Nephron progenitor cell (in vitro differentiated cells): ENCODE data around the gene MED28.

Experiments used
- DNase-seq: peaks from one replicate; pipeline ENCODE4 v3.0.0; 2021
- H3K27ac Mint-ChIP-seq: 2 replicates; pipeline ENCODE4 v1.8.0; 2021; ENCODE audit warnings: mild to moderate bottlenecking, moderate library complexity, mixed read lengths
- H3K27me3 Mint-ChIP-seq: 2 replicates; pipeline ENCODE4 v1.8.0; 2021; ENCODE audit warnings: mild to moderate bottlenecking, low read depth, mixed read lengths; ENCODE audit not compliant: poor library complexity
- H3K36me3 Mint-ChIP-seq: 2 replicates; pipeline ENCODE4 v1.8.0; 2021; ENCODE audit warnings: low read depth, mixed read lengths
- H3K4me1 Mint-ChIP-seq: 2 replicates; pipeline ENCODE4 v1.8.0; 2021; ENCODE audit warnings: mixed read lengths
- H3K4me3 Mint-ChIP-seq: 2 replicates; pipeline ENCODE4 v1.8.0; 2021; ENCODE audit warnings: mild to moderate bottlenecking, moderate library complexity, mixed read lengths
- H3K9me3 Mint-ChIP-seq: 2 replicates; pipeline ENCODE4 v1.8.0; 2021; ENCODE audit warnings: mild to moderate bottlenecking, moderate library complexity, mixed read lengths
- TF ChIP-seq, protein P1 (sequence below): fragments of 200-600 bp; sonication (generic); IDR thresholded peaks from 2 replicates; pipeline ENCODE4 v1.5.0; 2021; ENCODE audit warnings: antibody characterized with exemption

Gene MED28

GRCh38 chr4:17623451-17624001 lies 9.1 kb downstream of the MED28 start:
- Mint-ChIP-seq H3K9me3 (no peaks in the 10 kb centered on the region), H3K27me3 (no peaks in the 10 kb centered on the region), H3K4me3 (no peak overlapping the region), H3K27ac (no peak overlapping the region), H3K4me1 (no peaks in the 10 kb centered on the region), H3K36me3 (peaks cover 75% of the 10 kb centered on the region)
- DNase-seq, result no peak
- TF ChIP-seq, protein P1, sequence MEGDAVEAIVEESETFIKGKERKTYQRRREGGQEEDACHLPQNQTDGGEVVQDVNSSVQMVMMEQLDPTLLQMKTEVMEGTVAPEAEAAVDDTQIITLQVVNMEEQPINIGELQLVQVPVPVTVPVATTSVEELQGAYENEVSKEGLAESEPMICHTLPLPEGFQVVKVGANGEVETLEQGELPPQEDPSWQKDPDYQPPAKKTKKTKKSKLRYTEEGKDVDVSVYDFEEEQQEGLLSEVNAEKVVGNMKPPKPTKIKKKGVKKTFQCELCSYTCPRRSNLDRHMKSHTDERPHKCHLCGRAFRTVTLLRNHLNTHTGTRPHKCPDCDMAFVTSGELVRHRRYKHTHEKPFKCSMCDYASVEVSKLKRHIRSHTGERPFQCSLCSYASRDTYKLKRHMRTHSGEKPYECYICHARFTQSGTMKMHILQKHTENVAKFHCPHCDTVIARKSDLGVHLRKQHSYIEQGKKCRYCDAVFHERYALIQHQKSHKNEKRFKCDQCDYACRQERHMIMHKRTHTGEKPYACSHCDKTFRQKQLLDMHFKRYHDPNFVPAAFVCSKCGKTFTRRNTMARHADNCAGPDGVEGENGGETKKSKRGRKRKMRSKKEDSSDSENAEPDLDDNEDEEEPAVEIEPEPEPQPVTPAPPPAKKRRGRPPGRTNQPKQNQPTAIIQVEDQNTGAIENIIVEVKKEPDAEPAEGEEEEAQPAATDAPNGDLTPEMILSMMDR, result no peak

DNA sequence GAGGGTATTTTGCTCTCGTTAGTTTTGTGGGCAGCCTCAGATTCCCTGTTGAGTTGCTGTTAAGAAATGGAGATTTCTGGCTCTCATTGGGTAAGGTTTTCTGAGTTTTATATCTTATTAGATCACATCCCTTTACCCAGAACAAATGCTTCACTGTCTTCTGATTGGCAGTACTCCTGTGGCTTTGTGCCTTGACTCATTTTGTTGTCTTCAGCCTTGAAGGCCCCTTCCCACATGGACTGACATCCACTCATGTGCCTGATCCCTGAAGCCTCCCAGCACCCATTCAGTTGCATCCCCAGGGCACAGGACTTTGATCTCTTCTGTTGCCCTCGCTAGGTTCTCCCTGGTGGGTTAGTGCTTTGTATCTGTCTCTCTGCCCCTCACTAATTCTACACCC lies 10.4 kb downstream of the MED28 start:
- no peak for DNase-seq
- Mint-ChIP-seq H3K9me3 (no peaks in the 10 kb centered on the region), H3K36me3 (peaks cover 70% of the 10 kb centered on the region), H3K27ac (no peak overlapping the region), H3K4me3 (no peak overlapping the region), H3K27me3 (peaks cover 2% of the 10 kb centered on the region), H3K4me1 (no peaks in the 10 kb centered on the region)
- TF ChIP-seq, protein P1, result no peak

DNA sequence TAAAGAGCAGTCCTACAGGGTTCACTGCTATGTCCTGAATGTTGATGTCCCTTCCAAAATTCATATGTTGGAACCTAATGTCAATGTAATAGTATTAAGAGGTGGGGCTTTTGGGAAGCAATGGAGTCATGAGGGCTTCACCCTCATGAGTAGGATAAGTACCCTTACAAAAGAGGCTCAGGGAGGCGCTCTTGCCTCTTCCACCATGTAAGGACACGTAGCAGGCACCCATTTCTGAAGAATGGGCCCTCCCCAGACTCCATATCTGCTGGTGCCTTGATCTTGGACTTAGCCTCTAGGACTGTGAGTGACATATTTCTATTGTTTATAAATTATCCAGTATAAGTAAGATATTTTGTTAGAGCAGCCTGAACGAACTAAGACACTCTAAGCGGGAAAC lies 15.8 kb downstream of the MED28 start:
- Mint-ChIP-seq H3K36me3 (peaks cover 73% of the 10 kb centered on the region), H3K4me3 (no peak overlapping the region), H3K27me3 (peaks cover 2% of the 10 kb centered on the region), H3K27ac (no peak overlapping the region), H3K9me3 (no peaks in the 10 kb centered on the region), H3K4me1 (no peaks in the 10 kb centered on the region)
- DNase-seq, result no peak
- TF ChIP-seq, protein P1, result no peak

DNA sequence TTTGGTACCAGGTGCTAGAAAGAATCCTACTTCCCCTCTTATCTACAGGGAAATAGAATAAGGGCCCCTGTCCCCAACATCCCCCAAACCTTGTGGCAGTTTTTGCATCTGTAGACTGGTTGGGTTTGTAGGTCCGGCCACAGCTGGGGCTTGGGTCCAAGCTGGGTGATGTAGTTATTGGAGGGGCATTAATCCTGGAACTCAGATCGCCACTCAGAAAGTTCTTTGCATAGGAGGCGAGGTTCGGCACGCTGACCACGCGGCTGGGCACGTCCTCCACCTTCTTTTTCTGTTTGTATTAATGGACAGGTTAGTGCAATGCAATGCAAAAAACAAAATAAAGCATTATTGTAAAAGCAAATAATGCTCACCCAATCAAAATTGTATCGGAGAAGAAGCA lies 19.2 kb downstream of the MED28 start:
- no peak overlapping the region for H3K4me3 Mint-ChIP-seq

GRCh38 chr4:17635056-17635455 lies 20.6 kb downstream of the MED28 start:
- Mint-ChIP-seq H3K27me3 (no peaks in the 10 kb centered on the region), H3K36me3 (peaks cover 45% of the 10 kb centered on the region), H3K4me3 (no peak overlapping the region), H3K4me1 (no peaks in the 10 kb centered on the region), H3K9me3 (no peaks in the 10 kb centered on the region), H3K27ac (no peak overlapping the region)
- TF ChIP-seq, protein P1, result no peak
- no peak for DNase-seq

More for the DNA sequence above, 19.2 kb downstream of the MED28 start:
- H3K36me3 Mint-ChIP-seq, result peaks cover 46% of the 10 kb centered on the region
- no peak overlapping the region for H3K27ac Mint-ChIP-seq
- peaks cover 2% of the 10 kb centered on the region for H3K27me3 Mint-ChIP-seq
- no peak for DNase-seq
- H3K9me3 Mint-ChIP-seq, result no peaks in the 10 kb centered on the region
- no peaks in the 10 kb centered on the region for H3K4me1 Mint-ChIP-seq
- TF ChIP-seq, protein P1, result no peak

GRCh38 chr4:17636341-17636695 lies 21.9 kb downstream of the MED28 start:
- H3K4me3 Mint-ChIP-seq, result no peak overlapping the region
- TF ChIP-seq, protein P1, result no peak
- peaks cover 7% of the 10 kb centered on the region for H3K9me3 Mint-ChIP-seq
- DNase-seq, result no peak
- peaks cover 45% of the 10 kb centered on the region for H3K36me3 Mint-ChIP-seq
- H3K27me3 Mint-ChIP-seq, result no peaks in the 10 kb centered on the region
- no peaks in the 10 kb centered on the region for H3K4me1 Mint-ChIP-seq
- H3K27ac Mint-ChIP-seq, result peak overlapping the region; percentile 78
